GM12878 (cell line): ENCODE data around the gene KIAA1671.

Source experiments
- CBX5 ChIP-seq: sonication (generic); IDR thresholded peaks from 2 replicates; pipeline ENCODE4 v1.6.1; 2016; ENCODE audit warnings: low read depth, moderate library complexity, mild to moderate bottlenecking, inconsistent platforms
- ESRRA ChIP-seq: IDR thresholded peaks from 2 replicates; pipeline ENCODE4 v1.6.1; 2012; ENCODE audit warnings: mild to moderate bottlenecking, low read length, improper control_type of control experiment

- TF ChIP-seq ESRRA: no peak
- TF ChIP-seq CBX5: no peak
Measured at GRCh38 chr22:24989135-24989534, 36.6 kb downstream of the KIAA1671 start.
